H54 (cell line): ENCODE measurements around the gene CHST13.

ENCODE experiments used
- DNase-seq: peaks from one replicate; pipeline ENCODE4 v3.0.0; 2011; ENCODE audit warnings: low spot score, mixed read lengths; ENCODE audit not compliant: insufficient read length
- FAIRE-seq: peaks from 3 replicates; lab custom pipeline; 2011; peaks lifted over from hg19 to GRCh38; lab: Jason Lieb, UNC
- POLR2A ChIP-seq: IDR thresholded peaks from 2 replicates; pipeline ENCODE4 v1.6.1; 2011; ENCODE audit warnings: low read depth, mild to moderate bottlenecking, low read length

Gene CHST13

DNA sequence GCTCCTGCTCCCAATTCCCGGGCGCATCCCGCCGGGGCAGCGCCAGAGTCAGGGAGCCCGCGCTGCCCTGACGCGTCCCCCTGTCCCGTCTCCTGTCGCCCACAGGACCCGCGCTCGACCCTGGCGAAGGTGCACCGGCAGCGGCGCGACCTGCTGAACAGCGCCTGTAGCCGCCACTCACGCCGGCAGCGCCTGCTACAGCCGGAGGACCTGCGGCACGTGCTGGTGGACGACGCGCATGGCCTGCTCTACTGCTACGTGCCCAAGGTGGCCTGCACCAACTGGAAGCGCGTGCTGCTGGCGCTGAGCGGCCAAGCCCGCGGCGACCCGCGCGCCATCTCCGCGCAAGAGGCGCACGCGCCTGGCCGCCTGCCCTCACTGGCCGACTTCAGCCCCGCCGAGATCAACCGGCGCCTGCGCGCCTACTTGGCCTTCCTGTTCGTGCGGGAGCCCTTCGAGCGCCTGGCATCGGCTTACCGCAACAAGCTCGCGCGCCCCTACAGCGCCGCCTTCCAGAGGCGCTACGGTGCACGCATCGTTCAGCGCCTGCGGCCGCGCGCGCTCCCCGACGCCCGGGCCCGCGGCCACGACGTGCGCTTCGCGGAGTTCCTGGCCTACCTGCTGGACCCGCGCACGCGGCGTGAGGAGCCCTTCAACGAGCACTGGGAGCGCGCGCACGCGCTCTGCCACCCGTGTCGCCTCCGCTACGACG lies 17.8 kb downstream of the CHST13 start:
- no peak for DNase-seq
- no peak for TF ChIP-seq POLR2A
- FAIRE-seq = no peak

DNA sequence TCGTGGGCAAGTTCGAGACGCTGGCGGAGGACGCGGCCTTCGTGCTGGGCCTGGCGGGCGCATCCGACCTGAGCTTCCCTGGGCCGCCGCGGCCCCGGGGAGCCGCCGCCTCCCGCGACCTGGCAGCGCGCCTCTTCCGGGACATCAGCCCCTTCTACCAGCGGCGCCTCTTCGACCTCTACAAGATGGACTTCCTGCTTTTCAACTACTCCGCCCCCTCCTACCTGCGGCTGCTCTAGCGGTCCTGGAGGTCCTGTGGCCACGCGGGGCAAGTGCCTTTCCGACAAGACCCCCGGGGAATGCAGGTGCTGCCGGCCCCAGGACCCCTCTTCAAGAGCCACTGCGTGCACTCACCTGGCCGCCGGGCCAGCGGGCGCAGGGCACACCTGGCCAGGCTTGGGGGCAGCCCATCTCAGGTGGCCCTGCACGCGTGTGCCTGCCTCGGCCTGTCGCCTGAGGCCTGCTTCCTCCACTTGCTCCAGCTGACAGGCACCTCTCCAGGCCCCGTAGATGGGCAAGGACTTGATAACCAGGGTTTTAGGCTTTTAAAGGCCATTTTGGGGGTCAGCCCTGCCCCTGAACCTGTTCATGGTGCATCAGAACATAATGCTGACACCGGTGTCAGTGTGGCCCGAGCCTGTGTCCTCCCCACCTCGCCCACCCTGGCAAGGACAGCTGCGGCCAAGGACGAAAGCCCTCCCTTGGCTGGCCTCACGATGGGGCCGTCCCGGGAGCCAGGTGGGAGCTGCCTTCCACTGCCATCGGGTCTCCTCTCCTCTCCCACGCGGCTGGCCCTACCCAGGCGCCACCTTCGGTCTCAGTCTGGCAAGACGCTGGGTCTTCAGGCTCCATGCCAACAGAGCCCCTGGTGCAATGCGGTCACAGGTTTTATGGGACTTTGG lies 18.6 kb downstream of the CHST13 start:
- TF ChIP-seq POLR2A = no peak
- DNase-seq = no peak
- FAIRE-seq = no peak

DNA sequence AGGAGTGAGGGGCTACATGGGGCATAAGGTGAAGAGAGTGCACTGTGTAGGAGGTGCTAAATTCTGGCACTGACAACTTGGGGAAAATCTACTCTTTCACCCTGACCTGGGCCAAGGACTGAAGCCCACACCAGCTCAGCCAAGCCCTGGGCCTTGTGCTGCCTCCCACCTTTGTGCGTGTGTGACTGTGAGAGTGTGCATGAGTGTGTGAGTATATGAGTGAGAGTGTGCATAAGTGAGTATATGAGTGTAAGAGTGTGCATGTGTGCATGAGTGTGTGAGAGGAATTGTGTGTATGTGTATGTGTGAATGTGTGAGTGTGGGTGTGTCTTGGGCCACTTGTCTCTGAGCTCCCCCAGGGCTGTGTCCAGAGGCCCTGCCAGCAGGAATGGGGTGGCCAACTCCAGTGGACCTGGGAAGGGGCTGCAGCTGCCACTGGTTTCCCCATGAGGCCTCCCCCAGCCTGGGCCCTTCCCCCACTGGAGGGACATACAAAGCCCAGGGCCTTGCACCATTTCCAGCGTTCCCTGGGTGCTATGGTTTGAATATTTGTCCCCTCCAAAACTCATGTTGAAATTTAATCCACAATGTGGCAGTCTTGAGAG lies 19.6 kb downstream of the CHST13 start:
- FAIRE-seq (no peak), DNase-seq (no peak)
- no peak for TF ChIP-seq POLR2A

DNA sequence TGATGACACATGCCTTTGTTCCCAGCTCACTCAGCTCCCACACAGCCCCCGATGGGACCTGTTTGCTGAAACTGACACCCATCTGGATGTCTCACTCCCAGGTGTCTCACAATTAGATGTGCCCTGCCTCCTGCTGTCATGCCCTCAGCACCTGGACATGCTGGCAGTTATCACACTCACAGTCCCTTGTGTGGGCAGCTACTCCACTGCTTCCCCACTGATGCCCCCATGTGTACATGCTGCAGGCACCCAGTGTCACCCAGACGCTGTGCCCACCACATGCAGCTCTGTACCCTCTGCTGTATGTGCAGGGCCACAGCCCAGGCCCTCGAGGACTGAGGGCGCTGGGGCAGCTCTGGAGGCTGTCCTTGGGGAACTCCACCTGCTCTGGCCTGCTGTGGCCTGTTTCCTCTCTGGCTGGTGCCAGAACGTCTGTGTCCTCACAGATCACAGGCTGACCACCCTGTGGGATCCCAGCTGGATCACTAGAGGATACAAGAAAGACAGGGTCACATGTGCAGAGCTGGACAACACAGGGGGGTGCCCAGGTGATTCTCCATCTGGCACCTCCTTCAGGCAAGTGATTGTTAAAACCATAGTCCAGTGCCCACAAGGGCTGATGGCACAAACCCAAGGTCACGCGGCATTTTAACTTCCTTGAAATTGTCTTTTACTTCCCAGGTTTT lies 20.8 kb downstream of the CHST13 start:
- FAIRE-seq (no peak), DNase-seq (no peak)
- TF ChIP-seq POLR2A = no peak

DNA sequence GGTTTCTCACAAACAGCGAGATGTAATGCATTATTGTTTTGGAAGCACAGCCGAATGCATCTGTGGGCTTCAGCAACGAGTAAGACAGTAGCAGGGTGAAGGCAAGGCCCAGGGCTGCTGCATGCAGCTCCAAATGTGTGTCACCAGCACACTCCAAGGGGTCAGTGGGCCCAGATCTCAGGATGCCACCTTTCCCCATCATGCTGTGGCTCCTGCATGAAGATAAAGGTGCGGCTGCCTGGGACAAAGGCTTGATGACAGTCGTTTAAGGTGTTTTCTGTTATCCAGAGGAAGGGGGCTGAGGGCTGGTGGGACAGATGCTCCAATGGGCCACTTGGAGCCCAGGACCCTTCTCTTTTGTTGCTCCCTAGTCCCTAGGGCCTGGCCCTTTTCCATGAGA lies 21.6 kb downstream of the CHST13 start:
- TF ChIP-seq POLR2A = no peak
- DNase-seq = no peak
- FAIRE-seq = no peak

DNA sequence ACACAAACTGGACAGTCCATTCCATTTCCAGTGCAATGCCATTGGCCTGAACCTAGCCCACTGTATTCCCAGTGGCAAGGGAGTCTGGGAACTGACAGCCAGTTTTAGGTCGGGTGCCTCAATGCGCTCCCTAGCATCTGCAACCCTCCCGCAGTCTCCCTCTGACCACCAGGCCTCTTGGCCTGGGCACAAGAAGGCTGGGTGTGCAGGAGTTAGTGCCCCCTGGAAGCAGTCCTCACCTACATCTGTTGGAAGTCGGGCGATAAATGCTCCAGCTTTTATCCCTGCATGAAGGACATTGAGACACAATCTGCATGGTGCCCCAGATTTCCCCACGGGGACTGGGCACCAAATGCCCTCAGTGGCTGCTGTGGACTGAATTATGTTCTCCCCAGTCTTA lies 22.1 kb downstream of the CHST13 start:
- no peak for TF ChIP-seq POLR2A
- DNase-seq (no peak), FAIRE-seq (no peak)

DNA sequence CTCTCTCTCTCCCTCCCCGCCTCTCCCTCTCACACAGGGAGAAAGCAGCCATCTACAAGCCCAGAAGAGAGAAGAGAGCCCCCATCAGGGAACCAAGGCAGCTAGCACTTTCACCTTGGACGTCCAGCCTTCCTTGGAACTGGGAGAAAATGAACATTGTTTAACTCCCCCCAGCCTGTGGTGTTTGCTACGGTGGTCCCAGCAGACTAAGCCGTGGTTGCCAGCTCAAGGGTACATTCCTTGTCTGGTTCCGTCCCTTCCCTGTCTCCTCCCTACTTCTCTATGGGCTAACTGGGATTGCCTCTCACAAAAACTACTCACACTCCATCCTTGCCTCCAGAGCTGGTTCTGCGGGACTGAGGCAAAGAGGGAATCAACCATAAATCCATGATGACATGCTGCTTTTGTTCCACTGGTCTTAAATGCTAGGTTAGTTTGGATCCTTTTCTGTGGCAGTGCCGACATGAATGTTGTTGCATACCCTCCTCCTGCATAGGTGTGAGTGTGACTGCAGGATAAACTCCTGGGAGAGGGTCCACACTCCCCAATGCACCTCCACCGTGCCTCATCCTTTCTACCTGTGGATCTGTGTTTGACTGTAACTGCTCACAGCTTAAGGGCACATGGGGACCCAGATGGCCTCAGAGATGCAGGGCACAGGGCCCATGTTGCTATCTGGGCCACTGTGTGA lies 22.7 kb downstream of the CHST13 start:
- FAIRE-seq (no peak), DNase-seq (no peak)
- TF ChIP-seq POLR2A = no peak

DNA sequence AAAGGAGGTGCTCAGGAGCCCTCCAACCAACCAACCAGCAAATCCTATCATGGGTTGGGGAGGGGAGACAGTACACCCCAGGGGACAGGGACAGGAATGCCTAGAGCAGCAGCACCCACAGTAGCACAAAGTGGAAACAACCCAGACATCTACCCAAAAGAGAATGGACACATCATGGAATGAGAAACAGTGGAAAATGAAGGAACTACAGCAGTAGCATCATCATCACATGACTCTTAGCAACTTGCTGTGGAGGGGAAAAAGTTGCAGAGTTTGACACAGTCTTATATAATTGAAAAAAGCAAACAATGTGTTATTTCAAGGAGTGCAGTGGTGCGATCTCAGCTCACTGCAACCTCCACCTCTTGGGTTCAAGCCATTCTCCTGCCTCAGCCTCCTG lies 23.8 kb downstream of the CHST13 start:
- DNase-seq (no peak), FAIRE-seq (no peak)
- TF ChIP-seq POLR2A = no peak

DNA sequence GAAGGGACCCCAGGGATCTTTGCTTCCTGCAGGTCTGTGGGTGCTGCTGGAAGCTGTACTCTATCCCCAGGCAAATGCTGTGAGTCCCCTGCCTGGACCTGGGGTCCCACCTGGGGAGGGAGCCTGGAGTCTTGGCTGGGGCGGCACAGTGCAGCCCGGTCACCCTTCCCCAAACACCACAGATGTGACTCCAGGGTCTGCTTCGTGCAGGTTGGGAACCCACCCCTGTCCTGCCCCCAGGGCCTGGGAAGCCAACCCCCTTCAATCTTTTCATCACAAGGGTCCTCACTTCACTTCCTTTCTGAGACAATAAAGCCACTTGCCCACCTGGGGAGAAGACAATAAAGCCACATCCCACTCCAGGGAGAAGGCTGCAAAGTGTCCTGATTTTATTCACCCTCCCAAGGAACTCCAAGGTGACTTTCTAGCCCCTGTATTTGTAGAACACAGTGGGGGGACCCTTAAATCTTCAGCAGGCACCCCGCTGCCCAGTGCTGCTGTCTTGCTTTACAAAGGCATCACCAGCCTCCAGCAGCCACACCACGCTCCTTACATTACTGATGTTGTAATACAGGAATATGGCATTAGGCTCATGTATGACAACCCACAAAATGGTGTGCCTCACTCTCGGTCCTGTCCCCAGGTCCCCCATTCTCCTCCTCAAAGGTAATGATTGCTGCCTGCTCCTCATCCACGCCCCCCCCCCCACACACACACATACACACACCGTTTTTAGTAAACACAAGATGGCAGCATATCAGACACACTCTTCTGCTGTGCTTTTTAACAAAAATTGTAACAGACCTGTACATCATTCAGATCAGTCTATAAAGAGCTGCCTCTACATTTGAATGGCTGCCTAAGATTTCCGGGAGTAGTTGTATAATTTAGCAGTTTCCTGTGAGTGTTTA lies 24.9 kb downstream of the CHST13 start:
- FAIRE-seq (no peak), DNase-seq (no peak)
- no peak for TF ChIP-seq POLR2A

DNA sequence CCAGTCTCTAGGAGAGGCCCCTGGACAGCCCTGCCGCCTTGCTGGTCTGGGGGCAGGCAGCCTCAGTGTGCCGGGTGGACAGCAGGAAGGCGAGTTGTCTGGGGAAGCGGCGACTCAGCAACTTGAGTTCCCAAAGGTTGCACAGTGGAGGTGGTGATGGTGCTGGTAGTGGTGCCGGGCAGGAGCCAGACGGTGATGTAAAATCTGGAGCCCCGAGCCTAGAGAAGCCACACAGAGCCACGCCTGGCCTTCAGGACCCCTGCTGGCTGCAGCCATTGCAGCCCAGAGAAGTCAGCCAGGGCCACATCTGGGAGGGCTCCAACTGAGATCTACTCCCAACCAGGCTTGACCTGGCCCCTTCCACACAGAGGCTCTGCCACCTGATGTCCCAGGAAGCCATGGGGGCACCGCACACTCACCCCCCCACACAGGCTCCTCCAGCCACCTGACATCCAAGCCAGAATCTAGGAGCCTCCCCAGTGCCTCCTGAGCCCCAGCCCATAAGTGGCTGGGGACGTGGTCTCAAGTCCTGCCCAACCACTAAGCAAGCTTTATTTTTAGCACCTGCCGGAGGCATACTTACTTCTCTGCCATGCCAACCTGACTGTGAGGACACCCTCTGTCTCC lies 26.0 kb downstream of the CHST13 start:
- DNase-seq (no peak), FAIRE-seq (no peak)
- TF ChIP-seq POLR2A = no peak

DNA sequence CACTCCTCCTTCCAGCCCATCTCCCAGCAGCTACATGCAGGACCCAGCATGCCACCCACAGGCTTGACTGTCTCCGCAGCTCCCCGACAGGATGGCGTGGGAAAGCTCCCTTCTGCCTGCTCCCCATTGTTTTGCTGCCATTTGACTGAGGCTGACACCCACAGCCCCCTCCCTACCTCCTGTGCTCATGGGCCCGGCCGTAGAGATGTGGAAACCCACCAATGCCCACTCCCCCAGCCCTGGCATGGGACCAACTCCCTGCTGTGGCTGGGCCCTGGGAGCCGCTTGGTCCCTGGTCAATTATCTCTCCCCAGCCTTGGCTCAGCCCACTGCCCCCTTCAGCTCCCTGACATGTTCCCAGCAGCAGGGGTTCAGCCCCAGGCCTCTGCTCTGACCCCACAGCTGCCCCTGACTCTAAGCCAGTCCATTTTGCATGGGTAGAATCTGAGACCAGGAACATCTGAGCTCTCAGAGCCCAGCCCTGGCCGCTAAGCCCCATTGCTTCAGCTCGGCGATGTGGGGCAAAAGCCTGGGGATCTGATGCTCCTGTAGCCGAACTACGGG lies 26.6 kb downstream of the CHST13 start:
- no peak for TF ChIP-seq POLR2A
- no peak for DNase-seq
- FAIRE-seq = no peak

DNA sequence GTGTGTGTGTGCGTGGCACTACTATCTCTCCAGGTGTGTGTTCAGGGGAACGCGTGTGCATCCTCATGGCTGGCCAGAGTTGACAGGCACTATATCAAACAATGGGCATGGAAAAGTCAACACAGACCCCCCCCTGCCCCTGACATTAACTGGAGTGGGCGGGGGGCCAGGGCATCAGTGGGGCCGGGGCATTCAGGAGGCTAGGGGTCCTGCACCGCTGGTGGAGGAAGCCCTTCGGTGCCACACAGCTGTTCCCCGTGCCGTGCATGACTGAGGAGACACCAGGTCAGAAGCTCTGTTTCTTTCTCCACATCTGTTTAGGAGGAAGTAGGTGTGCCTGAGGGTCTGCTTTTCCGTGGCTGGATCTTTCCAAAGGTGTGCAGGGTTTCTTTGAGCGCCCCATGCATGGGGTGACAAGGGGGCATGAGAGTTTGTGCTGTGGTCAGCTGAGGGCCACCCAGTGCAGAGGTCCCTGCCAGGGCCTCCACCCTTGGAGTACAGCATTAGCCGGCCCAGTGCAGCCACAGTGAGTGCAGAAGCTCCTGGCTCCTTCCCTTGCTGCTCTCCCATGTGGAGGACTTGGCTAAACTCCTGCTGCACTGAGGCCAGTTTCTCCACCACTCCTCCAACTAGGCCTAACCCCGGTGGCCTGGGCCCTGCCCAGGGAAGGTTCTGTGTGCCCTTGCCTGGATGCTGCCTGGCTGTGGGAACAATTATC lies 27.3 kb downstream of the CHST13 start:
- FAIRE-seq (no peak), DNase-seq (no peak)

More for the DNA sequence above, 27.3 kb downstream of the CHST13 start:
- no peak for TF ChIP-seq POLR2A
